Vagina (tissue), 2 donors: ENCODE results near the gene RCAN2. TPM values are rescaled to one million over a fixed set of nuclear protein-coding genes. Genes with fewer than 3 reads are reported as not detected.

Source experiments
- DNase-seq, 2 donors: peaks; one replicate each; pipeline ENCODE4 v3.0.0-alpha.2; 2017; ENCODE audit errors: extremely low spot score in 2 of 2
- H3K27ac ChIP-seq: fragments of 200-600 bp; sonication (generic); one replicate; pipeline ENCODE4 v1.5.1; 2019
- H3K27me3 ChIP-seq: fragments of 200-600 bp; sonication (generic); one replicate; pipeline ENCODE4 v1.5.1; 2019
- H3K36me3 ChIP-seq, 2 donors: fragments of 200-600 bp; sonication (generic); one replicate each; pipeline ENCODE4 v1.5.1; 2017 to 2019
- H3K4me1 ChIP-seq: fragments of 200-600 bp; sonication (generic); one replicate; pipeline ENCODE4 v1.5.1; 2019
- H3K4me3 ChIP-seq, 2 donors: fragments of 200-600 bp; sonication (generic); 1 replicate in 1 of 2; 2 replicates in 1 of 2; pipeline ENCODE4 v1.5.1; 2016 to 2019
- H3K9me3 ChIP-seq: fragments of 200-600 bp; sonication (generic); one replicate; pipeline ENCODE4 v1.5.1; 2019
- CTCF ChIP-seq, 3 experiments: fragments of 450-650 bp in 2 of 3; fragments of 200-600 bp in 1 of 3; sonication (generic) in 1 of 3; IDR thresholded peaks; one replicate each; pipeline ENCODE4 v1.5.1; 2017 to 2019; ENCODE audit warnings: antibody characterized with exemption in 3 of 3, mild to moderate bottlenecking in 2 of 3, moderate library complexity in 2 of 3
- POLR2A ChIP-seq, 2 donors: fragments of 450-650 bp; IDR thresholded peaks; one replicate each; pipeline ENCODE4 v1.6.1; 2017; ENCODE audit warnings: antibody characterized with exemption in 2 of 2, mild to moderate bottlenecking in 2 of 2, moderate library complexity in 2 of 2
- POLR2AphosphoS5 ChIP-seq, 2 donors: sonication (generic); formaldehyde crosslinking; IDR thresholded peaks; one replicate each; pipeline ENCODE4 v1.9.0; 2017; ENCODE audit warnings: antibody characterized with exemption in 2 of 2, mild to moderate bottlenecking in 2 of 2, low read depth in 1 of 2; ENCODE audit not compliant: insufficient read depth in 1 of 2
- intact Hi-C: fragments of 100-400 bp; cut with DNase I; formaldehyde crosslinking; loops from one replicate; pipeline ENCODE4 v1.15.1; 2023
- total RNA-seq: library from RNA; depleted of rRNA; stranded (reverse); fragments of >200 nt; gene quantifications from one replicate; pipeline ENCODE4 v1.2.3, GENCODE V29; 2016

The RCAN2 gene
- total RNA-seq, 1 donor from 2014 or later: 20.9 TPM

GRCh38 chr6:46210294-46210693 lies 281.0 kb downstream of the RCAN2 start:
- intact Hi-C loops: no loop called here
- H3K27ac ChIP-seq: no peak overlapping the region
- no peaks in the 10 kb centered on the region for H3K4me1 ChIP-seq
- TF ChIP-seq POLR2A (IDR thresholded peaks at IDR 0.05) (no peak), CTCF (IDR thresholded peaks at IDR 0.05) (no peak), POLR2AphosphoS5 (IDR thresholded peaks at IDR 0.05; ENCODE audit: insufficient read depth in 1 of 2, low read depth in 1 of 2) (no peak)
- no peaks in the 10 kb centered on the region for H3K27me3 ChIP-seq
- no peak overlapping the region for H3K4me3 ChIP-seq
- no peaks in the 10 kb centered on the region for H3K9me3 ChIP-seq
- no peak for DNase-seq
- no peaks in the 10 kb centered on the region for H3K36me3 ChIP-seq

GRCh38 chr6:46208303-46208702 lies 282.9 kb downstream of the RCAN2 start:
- H3K4me3 ChIP-seq: no peak overlapping the region
- no peaks in the 10 kb centered on the region for H3K36me3 ChIP-seq
- no peaks in the 10 kb centered on the region for H3K9me3 ChIP-seq
- no peak for DNase-seq
- intact Hi-C loops: no loop called here
- no peaks in the 10 kb centered on the region for H3K27me3 ChIP-seq
- TF ChIP-seq POLR2AphosphoS5 (IDR thresholded peaks at IDR 0.05; ENCODE audit: insufficient read depth in 1 of 2, low read depth in 1 of 2) (no peak), POLR2A (IDR thresholded peaks at IDR 0.05) (no peak), CTCF (IDR thresholded peaks at IDR 0.05) (no peak)
- no peaks in the 10 kb centered on the region for H3K4me1 ChIP-seq
- H3K27ac ChIP-seq: no peak overlapping the region

GRCh38 chr6:46207174-46207573 lies 284.1 kb downstream of the RCAN2 start:
- Histone ChIP-seq H3K27me3 (no peaks in the 10 kb centered on the region), H3K4me1 (no peaks in the 10 kb centered on the region), H3K9me3 (no peaks in the 10 kb centered on the region), H3K36me3 (no peaks in the 10 kb centered on the region), H3K27ac (no peak overlapping the region), H3K4me3 (no peak overlapping the region)
- no peak for DNase-seq
- TF ChIP-seq POLR2AphosphoS5 (IDR thresholded peaks at IDR 0.05; ENCODE audit: insufficient read depth in 1 of 2, low read depth in 1 of 2) (no peak), POLR2A (IDR thresholded peaks at IDR 0.05) (no peak), CTCF (IDR thresholded peaks at IDR 0.05) (no peak)
- intact Hi-C loops: no loop called here

- H3K9me3 ChIP-seq: no peaks in the 10 kb centered on the region
- no peaks in the 10 kb centered on the region for H3K27me3 ChIP-seq
- TF ChIP-seq CTCF (IDR thresholded peaks at IDR 0.05): no peak
- no peak for TF ChIP-seq POLR2A (IDR thresholded peaks at IDR 0.05)
- no peak for TF ChIP-seq POLR2AphosphoS5 (IDR thresholded peaks at IDR 0.05; ENCODE audit: insufficient read depth in 1 of 2, low read depth in 1 of 2)
- H3K4me3 ChIP-seq: no peak overlapping the region
- no peaks in the 10 kb centered on the region for H3K4me1 ChIP-seq
- intact Hi-C loops: no loop called here
- no peak for DNase-seq
- no peaks in the 10 kb centered on the region for H3K36me3 ChIP-seq
- H3K27ac ChIP-seq: no peak overlapping the region
Measured at GRCh38 chr6:46204880-46205650, 286.2 kb downstream of the RCAN2 start.

GRCh38 chr6:46203391-46204177 lies 287.7 kb downstream of the RCAN2 start:
- intact Hi-C loops: no loop called here
- Histone ChIP-seq H3K4me3 (no peak overlapping the region), H3K4me1 (no peaks in the 10 kb centered on the region), H3K27ac (no peak overlapping the region), H3K9me3 (no peaks in the 10 kb centered on the region), H3K27me3 (no peaks in the 10 kb centered on the region), H3K36me3 (no peaks in the 10 kb centered on the region)
- DNase-seq: no peak
- TF ChIP-seq POLR2A (IDR thresholded peaks at IDR 0.05) (no peak), POLR2AphosphoS5 (IDR thresholded peaks at IDR 0.05; ENCODE audit: insufficient read depth in 1 of 2, low read depth in 1 of 2) (no peak), CTCF (IDR thresholded peaks at IDR 0.05) (no peak)
